LNCAP (cell line): ENCODE data around the gene PTPRK.

Experiments used
- CTCF ChIP-seq: fragments of 450-650 bp; IDR thresholded peaks from 2 replicates; pipeline ENCODE4 v1.5.1; 2017; ENCODE audit warnings: mild to moderate bottlenecking

Gene PTPRK

GRCh38 chr6:128118401-128118800, 402.0 kb downstream of the PTPRK start:
- TF ChIP-seq CTCF = no peak

- TF ChIP-seq CTCF = no peak
These were observed 402.5 kb downstream of the PTPRK start for GRCh38 chr6:128117916-128118315.

GRCh38 chr6:128114164-128114563, 406.2 kb downstream of the PTPRK start:
- no peak for TF ChIP-seq CTCF

- no peak for TF ChIP-seq CTCF
These were observed 407.9 kb downstream of the PTPRK start for GRCh38 chr6:128112494-128112893.

GRCh38 chr6:128111096-128111495, 409.3 kb downstream of the PTPRK start:
- no peak for TF ChIP-seq CTCF

- TF ChIP-seq CTCF = no peak
These were observed 412.7 kb downstream of the PTPRK start for GRCh38 chr6:128107682-128108081.

GRCh38 chr6:128099571-128100197, 420.7 kb downstream of the PTPRK start:
- TF ChIP-seq CTCF = no peak
